BLaER1 treated with 17β-estradiol and CSF1 and Interleukin-3, amounts not matched to agents 10 nM and 100 nM (cell line): Measurements from ENCODE around the gene PLEK2.
A peak's percentile ranks its signal among the peaks of the same experiment; 100 is the strongest.

Experiments used
- H3K27ac ChIP-seq, 11 experiments: shearing (Covaris generic); formaldehyde crosslinking; 2 replicates each; pipeline ENCODE4 v1.8.1; 2022
- H3K27me3 ChIP-seq, 11 experiments: shearing (Covaris generic); formaldehyde crosslinking; 2 replicates each; pipeline ENCODE4 v1.8.1; 2022
- H3K36me3 ChIP-seq, 11 experiments: shearing (Covaris generic); formaldehyde crosslinking; 2 replicates each; pipeline ENCODE4 v1.8.1; 2022
- H3K4me1 ChIP-seq, 10 experiments: shearing (Covaris generic); formaldehyde crosslinking; 2 replicates each; pipeline ENCODE4 v1.8.1; 2022
- H3K4me2 ChIP-seq, 11 experiments: shearing (Covaris generic); formaldehyde crosslinking; 2 replicates each; pipeline ENCODE4 v1.8.1; 2022
- H3K4me3 ChIP-seq, 10 experiments: shearing (Covaris generic); formaldehyde crosslinking; 2 replicates each; pipeline ENCODE4 v1.8.1; 2022
- H3K9ac ChIP-seq, 11 experiments: shearing (Covaris generic); formaldehyde crosslinking; 2 replicates each; pipeline ENCODE4 v1.8.1; 2022
- H3K9me3 ChIP-seq, 11 experiments: shearing (Covaris generic); formaldehyde crosslinking; replicated peaks in 1 of 11; 2 replicates each; pipeline ENCODE4 v1.8.1; 2022
- H4K20me1 ChIP-seq, 11 experiments: shearing (Covaris generic); formaldehyde crosslinking; 2 replicates each; pipeline ENCODE4 v1.8.1; 2022
- Cebpa-rat ChIP-seq, 11 experiments: shearing (Covaris generic); IDR thresholded peaks; 2 replicates each; pipeline ENCODE4 v1.8.1; 2022

PLEK2 gene

GRCh38 chr14:67385618-67386017, 26.3 kb downstream of the PLEK2 start:
- Histone ChIP-seq H3K36me3 (peaks cover 64 to 84% (median 76%) of the 10 kb centered on the region in 11 experiments), H3K9ac (no peak overlapping the region), H3K4me1 (no peaks in the 10 kb centered on the region), H3K9me3 (no peaks in the 10 kb centered on the region), H4K20me1 (peaks cover 0 to 9% (median 0%) of the 10 kb centered on the region in 11 experiments; a peak in 4 of 22 replicates), H3K27ac (no peak overlapping the region), H3K4me3 (no peak overlapping the region), H3K4me2 (no peak overlapping the region), H3K27me3 (no peaks in the 10 kb centered on the region)
- no peak for TF ChIP-seq Cebpa-rat (IDR thresholded peaks at IDR 0.05)

- no peak overlapping the region for H3K4me2 ChIP-seq
- no peak overlapping the region for H3K4me3 ChIP-seq
- H3K27ac ChIP-seq: no peak overlapping the region
- H3K4me1 ChIP-seq: no peaks in the 10 kb centered on the region
- H3K9ac ChIP-seq: no peak overlapping the region
- no peak for TF ChIP-seq Cebpa-rat (IDR thresholded peaks at IDR 0.05)
- no peaks in the 10 kb centered on the region for H3K9me3 ChIP-seq
- peaks cover 0 to 14% (median 2%) of the 10 kb centered on the region in 11 experiments; a peak in 9 of 22 replicates for H4K20me1 ChIP-seq
- H3K27me3 ChIP-seq: no peaks in the 10 kb centered on the region
- peaks cover 69 to 89% (median 81%) of the 10 kb centered on the region in 11 experiments for H3K36me3 ChIP-seq
Measured at GRCh38 chr14:67385120-67385519, 26.8 kb downstream of the PLEK2 start.

GRCh38 chr14:67377916-67378315, 34.0 kb downstream of the PLEK2 start:
- Histone ChIP-seq H3K27ac (no peak overlapping the region), H4K20me1 (peaks cover 15 to 79% (median 55%) of the 10 kb centered on the region in 11 experiments; a peak in 20 of 22 replicates), H3K27me3 (no peaks in the 10 kb centered on the region), H3K9me3 (no peaks in the 10 kb centered on the region), H3K4me2 (no peak overlapping the region), H3K36me3 (peaks cover 95 to 100% (median 97%) of the 10 kb centered on the region in 11 experiments), H3K9ac (no peak overlapping the region), H3K4me3 (no peak overlapping the region), H3K4me1 (peaks cover 0 to 7% (median 0%) of the 10 kb centered on the region in 10 experiments; a peak in 1 of 20 replicates)
- no peak for TF ChIP-seq Cebpa-rat (IDR thresholded peaks at IDR 0.05)

- TF ChIP-seq Cebpa-rat (IDR thresholded peaks at IDR 0.05): no peak
- H3K4me2 ChIP-seq: no peak overlapping the region
Measured at GRCh38 chr14:67373347-67373746, 38.6 kb downstream of the PLEK2 start.

GRCh38 chr14:67372833-67373232, 39.1 kb downstream of the PLEK2 start:
- H4K20me1 ChIP-seq: peaks cover 29 to 99% (median 71%) of the 10 kb centered on the region in 11 experiments; a peak in 20 of 22 replicates
- 0 out of 22 replicates have a peak overlapping the region, but pooled peaks of 1 of the 11 experiments have one; percentile 10 for H3K9ac ChIP-seq
- H3K9me3 ChIP-seq: no peaks in the 10 kb centered on the region
- H3K4me3 ChIP-seq: no peak overlapping the region
- no peak for TF ChIP-seq Cebpa-rat (IDR thresholded peaks at IDR 0.05)
- no peak overlapping the region for H3K27ac ChIP-seq
- peaks cover 97 to 100% (median 100%) of the 10 kb centered on the region in 11 experiments for H3K36me3 ChIP-seq
- H3K4me2 ChIP-seq: no peak overlapping the region
- no peaks in the 10 kb centered on the region for H3K27me3 ChIP-seq
- peaks cover 0 to 6% (median 0%) of the 10 kb centered on the region in 10 experiments; a peak in 4 of 20 replicates for H3K4me1 ChIP-seq

More at GRCh38 chr14:67373347-67373746, 38.6 kb downstream of the PLEK2 start:
- 0 out of 22 replicates have a peak overlapping the region, but pooled peaks of 1 of the 11 experiments have one; percentile 10 for H3K9ac ChIP-seq
- no peaks in the 10 kb centered on the region for H3K27me3 ChIP-seq
- H3K9me3 ChIP-seq: no peaks in the 10 kb centered on the region
- H3K36me3 ChIP-seq: peaks cover 97 to 100% (median 100%) of the 10 kb centered on the region in 11 experiments
- no peak overlapping the region for H3K4me3 ChIP-seq
- peaks cover 0 to 7% (median 0%) of the 10 kb centered on the region in 10 experiments; a peak in 4 of 20 replicates for H3K4me1 ChIP-seq
- peaks cover 29 to 99% (median 70%) of the 10 kb centered on the region in 11 experiments; a peak in 20 of 22 replicates for H4K20me1 ChIP-seq
- no peak overlapping the region for H3K27ac ChIP-seq

- H3K4me1 ChIP-seq: peaks cover 0 to 6% (median 0%) of the 10 kb centered on the region in 10 experiments; a peak in 3 of 20 replicates
- peaks cover 31 to 100% (median 71%) of the 10 kb centered on the region in 11 experiments; a peak in 20 of 22 replicates for H4K20me1 ChIP-seq
- no peak overlapping the region for H3K4me2 ChIP-seq
- no peaks in the 10 kb centered on the region for H3K9me3 ChIP-seq
- H3K27me3 ChIP-seq: no peaks in the 10 kb centered on the region
- H3K27ac ChIP-seq: no peak overlapping the region
- H3K9ac ChIP-seq: no peak overlapping the region
- H3K36me3 ChIP-seq: peaks cover 97 to 100% (median 100%) of the 10 kb centered on the region in 11 experiments
- no peak for TF ChIP-seq Cebpa-rat (IDR thresholded peaks at IDR 0.05)
- no peak overlapping the region for H3K4me3 ChIP-seq
Measured at GRCh38 chr14:67371247-67372148, 40.5 kb downstream of the PLEK2 start.

GRCh38 chr14:67370830-67371229, 41.1 kb downstream of the PLEK2 start:
- H3K4me3 ChIP-seq: no peak overlapping the region
- no peak overlapping the region for H3K4me2 ChIP-seq
- H4K20me1 ChIP-seq: peaks cover 33 to 100% (median 72%) of the 10 kb centered on the region in 11 experiments; a peak in 20 of 22 replicates
- H3K4me1 ChIP-seq: peaks cover 0 to 6% (median 0%) of the 10 kb centered on the region in 10 experiments; a peak in 3 of 20 replicates
- H3K27ac ChIP-seq: no peak overlapping the region
- H3K36me3 ChIP-seq: peaks cover 97 to 100% (median 100%) of the 10 kb centered on the region in 11 experiments
- no peaks in the 10 kb centered on the region for H3K9me3 ChIP-seq
- no peak overlapping the region for H3K9ac ChIP-seq
- no peak for TF ChIP-seq Cebpa-rat (IDR thresholded peaks at IDR 0.05)
- no peaks in the 10 kb centered on the region for H3K27me3 ChIP-seq

- H3K27ac ChIP-seq: no peak overlapping the region
- no peak overlapping the region for H3K9ac ChIP-seq
- no peaks in the 10 kb centered on the region for H3K9me3 ChIP-seq
- no peak overlapping the region for H3K4me3 ChIP-seq
- no peak overlapping the region for H3K4me2 ChIP-seq
- H3K36me3 ChIP-seq: peaks cover 63 to 92% (median 81%) of the 10 kb centered on the region in 11 experiments
- peaks cover 19 to 31% (median 24%) of the 10 kb centered on the region in 10 experiments for H3K4me1 ChIP-seq
- no peak for TF ChIP-seq Cebpa-rat (IDR thresholded peaks at IDR 0.05)
- H3K27me3 ChIP-seq: no peaks in the 10 kb centered on the region
- H4K20me1 ChIP-seq: peaks cover 42 to 100% (median 81%) of the 10 kb centered on the region in 11 experiments; a peak in 19 of 22 replicates
Measured at GRCh38 chr14:67365476-67365875, 46.5 kb downstream of the PLEK2 start.
